ENCODE data around the gene KHK.

DNA sequence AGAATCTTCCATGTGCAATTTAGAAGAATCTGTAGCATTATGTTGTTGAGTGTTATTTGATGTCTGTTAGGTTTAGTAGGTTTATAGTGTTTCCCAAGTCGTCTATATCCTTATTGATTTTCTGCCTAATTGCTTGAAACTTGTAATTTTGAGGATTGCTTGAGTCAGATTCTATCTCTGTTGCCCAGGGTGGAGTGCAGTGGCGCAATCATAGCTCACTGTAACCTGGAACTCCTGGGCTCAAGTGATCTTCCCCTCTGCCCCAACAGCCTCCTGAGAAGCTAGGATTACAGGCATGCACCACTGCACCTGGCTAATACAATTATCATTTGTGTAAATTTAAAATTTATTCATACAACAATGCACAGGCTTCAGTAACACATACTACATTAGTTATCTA lies 59.1 kb downstream of the KHK start:
- no peak for TF ChIP-seq MAZ (CRISPR knock-in tag; conservative IDR thresholded peaks at IDR 0.05 in 1 of 2, IDR thresholded peaks at IDR 0.05 in 1 of 2)
- no peak for TF ChIP-seq CC2D1A (IDR thresholded peaks at IDR 0.05)
- no peak for TF ChIP-seq ZNF668 (CRISPR knock-in tag; IDR thresholded peaks at IDR 0.05)
- no peak for TF ChIP-seq EZH2 (IDR thresholded peaks at IDR 0.05; ENCODE audit: borderline replicate concordance, low read depth, low read length)
- TF ChIP-seq, protein P1, sequence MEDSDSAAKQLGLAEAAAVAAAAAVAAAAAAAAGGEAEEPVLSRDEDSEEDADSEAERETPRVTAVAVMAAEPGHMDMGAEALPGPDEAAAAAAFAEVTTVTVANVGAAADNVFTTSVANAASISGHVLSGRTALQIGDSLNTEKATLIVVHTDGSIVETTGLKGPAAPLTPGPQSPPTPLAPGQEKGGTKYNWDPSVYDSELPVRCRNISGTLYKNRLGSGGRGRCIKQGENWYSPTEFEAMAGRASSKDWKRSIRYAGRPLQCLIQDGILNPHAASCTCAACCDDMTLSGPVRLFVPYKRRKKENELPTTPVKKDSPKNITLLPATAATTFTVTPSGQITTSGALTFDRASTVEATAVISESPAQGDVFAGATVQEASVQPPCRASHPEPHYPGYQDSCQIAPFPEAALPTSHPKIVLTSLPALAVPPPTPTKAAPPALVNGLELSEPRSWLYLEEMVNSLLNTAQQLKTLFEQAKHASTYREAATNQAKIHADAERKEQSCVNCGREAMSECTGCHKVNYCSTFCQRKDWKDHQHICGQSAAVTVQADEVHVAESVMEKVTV (CRISPR knock-in tag; IDR thresholded peaks at IDR 0.05), result no peak
